GM12878 (cell line): ENCODE data around the gene CYTL1. TPM values are rescaled to one million over a fixed set of nuclear protein-coding genes. Genes with fewer than 3 reads are reported as not detected.

Experiments used
- ATAC-seq: fragments of 200-7000 bp; cut with Tn5 transposase; 3 replicates; pipeline ENCODE4 v1.9.1; 2020; ENCODE audit warnings: mild to moderate bottlenecking, moderate library complexity
- BruUV-seq: library from RNA; stranded (reverse); fragments of 400-500 nt; replicated peaks from 2 replicates; lab custom pipeline; 2021; lab: Mats Ljungman, UMichigan
- CTCF ChIA-PET: fragments of 300-600 bp; sonication (Branson Sonifier 250); formaldehyde crosslinking; extraction: SDS; loops from one replicate; lab custom pipeline; 2021; ENCODE audit warnings: inconsistent platforms; lab: Yijun Ruan, JAX
- POLR2A ChIA-PET: fragments of 350-600 bp; formaldehyde crosslinking; extraction: SDS; loops from one replicate; lab custom pipeline; 2021; ENCODE audit warnings: inconsistent platforms; lab: Charles Lee
- RAD21 ChIA-PET: fragments of 300-600 bp; sonication (Branson Sonifier 250); formaldehyde crosslinking; loops from one replicate; lab custom pipeline; 2023; ENCODE audit warnings: antibody characterized with exemption; ENCODE audit not compliant: unreplicated experiment; lab: Charles Lee
- SMC1A ChIA-PET: fragments of 300-600 bp; sonication (Branson Sonifier 250); formaldehyde crosslinking; loops from one replicate; lab custom pipeline; 2023; ENCODE audit not compliant: unreplicated experiment, uncharacterized antibody; lab: Charles Lee
- DNase-seq: peaks from one replicate; pipeline ENCODE4 v3.0.0-alpha.2; 2011; ENCODE audit warnings: low read depth, low spot score
- FAIRE-seq: peaks from 3 replicates; lab custom pipeline; 2011; peaks lifted over from hg19 to GRCh38; lab: Jason Lieb, UNC
- H2AFZ ChIP-seq: 2 replicates; pipeline ENCODE4 v1.6.0; 2011; ENCODE audit warnings: low read depth, low read length, control low read depth; ENCODE audit not compliant: control insufficient read depth
- H3K27ac ChIP-seq: 2 replicates; pipeline ENCODE4 v1.5.1; 2011; ENCODE audit warnings: control low read depth; ENCODE audit not compliant: control insufficient read depth, insufficient read depth
- H3K27me3 ChIP-seq, 2 experiments: replicated peaks in 1 of 2; 2 replicates each; pipeline versions ENCODE4 v1.6.0 to v1.6.1; 2011; ENCODE audit warnings: low read length in 1 of 2; ENCODE audit not compliant: control insufficient read depth in 2 of 2, insufficient read depth in 2 of 2
- H3K36me3 ChIP-seq, 2 experiments: 2 replicates each; pipeline ENCODE4 v1.5.1; 2011; ENCODE audit warnings: low read length in 1 of 2; ENCODE audit not compliant: control insufficient read depth in 2 of 2, insufficient read depth in 2 of 2
- H3K4me1 ChIP-seq: 2 replicates; pipeline ENCODE4 v1.6.1; 2011; ENCODE audit warnings: mild to moderate bottlenecking, low read length, moderate library complexity, mixed read lengths; ENCODE audit not compliant: control insufficient read depth, insufficient read depth
- H3K4me2 ChIP-seq: 2 replicates; pipeline ENCODE4 v1.6.0; 2011; ENCODE audit warnings: control low read depth; ENCODE audit not compliant: control insufficient read depth, insufficient read depth
- H3K4me3 ChIP-seq: fragments of 200-600 bp; sonication (generic); 2 replicates; pipeline ENCODE4 v1.5.1; 2016
- H3K79me2 ChIP-seq: 2 replicates; pipeline ENCODE4 v1.6.0; 2011; ENCODE audit warnings: low read length; ENCODE audit not compliant: control insufficient read depth, insufficient read depth
- H3K9ac ChIP-seq: 2 replicates; pipeline ENCODE4 v1.8.0; 2011; ENCODE audit warnings: low read length, control low read depth, mixed read lengths; ENCODE audit not compliant: control insufficient read depth, insufficient read depth
- H3K9me3 ChIP-seq: replicated peaks from 3 replicates; pipeline ENCODE4 v1.5.1; 2011; ENCODE audit warnings: mild to moderate bottlenecking, low read length; ENCODE audit not compliant: control insufficient read depth, insufficient read depth
- H4K20me1 ChIP-seq: 2 replicates; pipeline ENCODE4 v1.6.0; 2011; ENCODE audit not compliant: control insufficient read depth, insufficient read depth
- ATF3 ChIP-seq: IDR thresholded peaks from 2 replicates; pipeline ENCODE4 v1.6.1; 2011; ENCODE audit warnings: low read depth, mild to moderate bottlenecking, low read length, moderate library complexity, borderline replicate concordance; ENCODE audit errors: extremely low read depth
- BCL11A ChIP-seq: IDR thresholded peaks from 2 replicates; pipeline ENCODE4 v1.6.1; 2011; ENCODE audit warnings: low read depth, low read length
- BMI1 ChIP-seq: fragments of 450-650 bp; IDR thresholded peaks from 2 replicates; pipeline ENCODE4 v1.6.1; 2016; ENCODE audit warnings: mild to moderate bottlenecking, moderate library complexity, borderline replicate concordance
- CBX3 ChIP-seq: fragments of 200-600 bp; sonication (generic); IDR thresholded peaks from 2 replicates; pipeline ENCODE4 v1.6.1; 2016; ENCODE audit warnings: low read depth, borderline replicate concordance
- CHD4 ChIP-seq: fragments of 200-600 bp; sonication (generic); IDR thresholded peaks from 2 replicates; pipeline ENCODE4 v1.6.1; 2016; ENCODE audit warnings: mild to moderate bottlenecking
- FOXK2 ChIP-seq: fragments of 450-650 bp; IDR thresholded peaks from 2 replicates; pipeline ENCODE4 v1.6.1; 2017; ENCODE audit warnings: mild to moderate bottlenecking, moderate library complexity
- FOXM1 ChIP-seq: IDR thresholded peaks from 2 replicates; pipeline ENCODE4 v1.6.1; 2012; ENCODE audit warnings: low read depth, mild to moderate bottlenecking, inconsistent platforms, low read length, moderate library complexity
- HDGF ChIP-seq: fragments of 450-650 bp; IDR thresholded peaks from 2 replicates; pipeline ENCODE4 v1.6.1; 2016; ENCODE audit warnings: antibody characterized with exemption
- LARP7 ChIP-seq: fragments of 450-650 bp; IDR thresholded peaks from 2 replicates; pipeline ENCODE4 v1.6.1; 2017; ENCODE audit warnings: mild to moderate bottlenecking
- MYB ChIP-seq: fragments of 150-350 bp; IDR thresholded peaks from 2 replicates; pipeline ENCODE4 v1.6.1; 2014; ENCODE audit warnings: mild to moderate bottlenecking, low read depth, low read length, borderline replicate concordance
- RFX5 ChIP-seq: IDR thresholded peaks from 2 replicates; pipeline ENCODE4 v1.6.1; 2011; ENCODE audit warnings: low read depth, low read length, improper control_type of control experiment
- SIX5 ChIP-seq: IDR thresholded peaks from 2 replicates; pipeline ENCODE4 v1.6.1; 2011; ENCODE audit warnings: mild to moderate bottlenecking, low read depth, low read length, moderate library complexity; ENCODE audit not compliant: severe bottlenecking
- SPI1 ChIP-seq: IDR thresholded peaks from 2 replicates; pipeline ENCODE4 v1.6.1; 2011; ENCODE audit warnings: low read depth, mild to moderate bottlenecking, low read length, moderate library complexity, borderline replicate concordance; ENCODE audit not compliant: insufficient read depth
- SRF ChIP-seq, 2 experiments: IDR thresholded peaks; 2 replicates each; pipeline ENCODE4 v1.6.1; 2011; ENCODE audit warnings: low read depth in 2 of 2, low read length in 2 of 2, mild to moderate bottlenecking in 1 of 2, moderate library complexity in 1 of 2
- SUZ12 ChIP-seq: fragments of 200-600 bp; sonication (generic); IDR thresholded peaks from one replicate; pipeline ENCODE4 v1.6.1; 2018; ENCODE audit warnings: antibody characterized with exemption, mild to moderate bottlenecking; ENCODE audit not compliant: unreplicated experiment
- ZBED1 ChIP-seq: IDR thresholded peaks from 2 replicates; pipeline ENCODE4 v1.6.1; 2016; ENCODE audit warnings: borderline replicate concordance
- ZBTB4 ChIP-seq: fragments of 450-650 bp; formaldehyde crosslinking; IDR thresholded peaks from 2 replicates; pipeline ENCODE4 v1.4.0; 2022; ENCODE audit warnings: mild to moderate bottlenecking, moderate library complexity
- WGBS: methylation state at CpG from one replicate; pipeline ENCODE4 v1.1.6; 2016; ENCODE audit warnings: low lambda C conversion rate; ENCODE audit not compliant: insufficient replicate concordance, insufficient coverage; ENCODE audit errors: missing lambda C conversion rate; 5-methylcytosine and 5-hydroxymethylcytosine counted together
- in situ Hi-C: fragments of 300-500 bp; cut with MboI; formaldehyde crosslinking; loops from 9 replicates; pipeline ENCODE4 v1.14.3; 2018; ENCODE audit warnings: mixed read lengths
- intact Hi-C: fragments of 100-400 bp; cut with micrococcal nuclease; formaldehyde crosslinking; loops from one replicate; pipeline ENCODE4 v1.14.2; 2022; ENCODE audit not compliant: unreplicated experiment
- polyA plus RNA-seq, 11 experiments: library from polyadenylated mRNA; depleted of rRNA in 4 of 11; unstranded in 6 of 11; stranded (reverse) in 5 of 11; fragments of >200 nt; fragmentation: Nextera tagmentation in 4 of 11; fragmentation: Illumina TruSeq in 1 of 11; extraction: Ambion mirVana in 4 of 11; extraction: Trizol in 1 of 11; gene quantifications; 1 replicate in 1 of 11; 2 replicates in 10 of 11; pipeline versions ENCODE4 v1.2.1 to v1.2.3, GENCODE V29; 2011 to 2016; ENCODE audit warnings: inconsistent platforms in 2 of 11, missing spikeins in 2 of 11, low read depth in 1 of 11
- total RNA-seq, 4 experiments: library from RNA; depleted of rRNA in 3 of 4; stranded (reverse); fragments of >200 nt in 3 of 4; fragmentation: Illumina TruSeq in 1 of 4; extraction: Trizol in 1 of 4; gene quantifications; 2 replicates each; pipeline versions ENCODE4 v1.2.1 to v1.2.3, GENCODE V29; 2013 to 2021

CYTL1 gene
- total and polyA plus RNA-seq, 10 of the 15 experiments (the other 5 are each of a cell fraction or from before 2014, with no cell fraction given) = not detected

- no peaks in the 10 kb centered on the region for H4K20me1 ChIP-seq
- no peaks in the 10 kb centered on the region for H3K36me3 ChIP-seq
- in situ Hi-C loops (no loop called here), intact Hi-C loops (no loop called here)
- no peak for FAIRE-seq
- H3K4me1 ChIP-seq = peaks cover 2% of the 10 kb centered on the region; the same call in 1 of the 2 replicates
- H2AFZ ChIP-seq = peak overlapping the region; percentile 6
- no peak overlapping the region for H3K27ac ChIP-seq
- no peak overlapping the region for H3K4me3 ChIP-seq
- SMC1A ChIA-PET = no interaction called here
- 0 out of 4 replicates have a peak, but pooled peaks cover 0 to 3% of the 10 kb centered on the region in 2 experiments for H3K27me3 ChIP-seq
- H3K4me2 ChIP-seq = no peak overlapping the region
- CTCF ChIA-PET = no interaction called here
- ATAC-seq = no peak
- no TSS peak for BruUV-seq
- POLR2A ChIA-PET = no interaction called here
- DNase-seq = no peak
- 29% methylated on average over 5 of the region's 5 CpGs for WGBS
- H3K9ac ChIP-seq = no peak overlapping the region
- no peaks in the 10 kb centered on the region for H3K79me2 ChIP-seq
- RAD21 ChIA-PET = no interaction called here
- no peaks in the 10 kb centered on the region for H3K9me3 ChIP-seq
- TF ChIP-seq RFX5 (no peak), BCL11A (no peak), FOXM1 (no peak), SUZ12 (no peak), ATF3 (no peak), CBX3 (no peak), CHD4 (no peak), BMI1 (no peak), SPI1 (no peak)
Measured at GRCh38 chr4:5032813-5033212, 13.6 kb upstream of the CYTL1 start.

- Histone ChIP-seq H3K4me3 (no peak overlapping the region), H3K27ac (no peak overlapping the region), H4K20me1 (no peaks in the 10 kb centered on the region), H3K9ac (no peak overlapping the region), H3K79me2 (no peaks in the 10 kb centered on the region), H3K9me3 (no peaks in the 10 kb centered on the region), H3K4me1 (no peaks in the 10 kb centered on the region; the same call in 1 of the 2 replicates), H3K27me3 (0 out of 4 replicates have a peak, but pooled peaks cover 0 to 3% of the 10 kb centered on the region in 2 experiments), H2AFZ (no peak overlapping the region), H3K4me2 (no peak overlapping the region), H3K36me3 (no peaks in the 10 kb centered on the region)
- DNase-seq (no peak), ATAC-seq (no peak), FAIRE-seq (no peak)
- ChIA-PET CTCF (no interaction called here), RAD21 (no interaction called here), SMC1A (no interaction called here), POLR2A (no interaction called here)
- intact Hi-C loops = no loop called here
- BruUV-seq = no TSS peak
- in situ Hi-C loops = no loop called here
- WGBS = 32% methylated on average over 3 of the region's 3 CpGs
- TF ChIP-seq SIX5 = no peak
- TF ChIP-seq ZBTB4 (CRISPR knock-in tag) = no peak
- no peak for TF ChIP-seq FOXK2
- no peak for TF ChIP-seq SRF (IDR thresholded peaks at IDR 0.05; ENCODE audit: low read depth in 2 of 2, low read length in 2 of 2)
- no peak for TF ChIP-seq MYB
- TF ChIP-seq ATF3 = no peak
- TF ChIP-seq HDGF = no peak
- no peak for TF ChIP-seq ZBED1
- no peak for TF ChIP-seq LARP7
Measured at GRCh38 chr4:5030927-5031326, 11.7 kb upstream of the CYTL1 start.
